ENCODE data around the gene FBXW8. TPM values are rescaled to one million over a fixed set of nuclear protein-coding genes. Genes with fewer than 3 reads are reported as not detected.

FBXW8 gene
- total and polyA plus RNA-seq, 2 donors from 2014 or later = 3.3 to 20.3 TPM

- Histone ChIP-seq H3K4me1 (ENCODE audit: control insufficient read depth in 2 of 3, insufficient read depth in 2 of 3, low read depth in 1 of 3, low read length in 3 of 3) (peaks cover 0 to 7% (median 7%) of the 10 kb centered on the region in 3 donors), H3K9me3 (ENCODE audit: control insufficient read depth in 2 of 3, insufficient read depth in 1 of 3, low read length in 3 of 3) (no peaks in the 10 kb centered on the region), H3K4me3 (ENCODE audit: low read length in 3 of 3) (no peak overlapping the region), H3K36me3 (ENCODE audit: control insufficient read depth in 2 of 3, insufficient read depth in 3 of 3, low read length in 3 of 3) (no peaks in the 10 kb centered on the region), H3K27ac (ENCODE audit: low read depth in 2 of 2, low read length in 2 of 2) (no peak overlapping the region), H3K27me3 (ENCODE audit: control insufficient read depth, insufficient read depth, low read length) (no peaks in the 10 kb centered on the region), H3K9ac (ENCODE audit: low read length in 3 of 3) (no peak overlapping the region)
- FAIRE-seq = no peak
- DNase-seq = no peak
- TF ChIP-seq, protein P1, sequence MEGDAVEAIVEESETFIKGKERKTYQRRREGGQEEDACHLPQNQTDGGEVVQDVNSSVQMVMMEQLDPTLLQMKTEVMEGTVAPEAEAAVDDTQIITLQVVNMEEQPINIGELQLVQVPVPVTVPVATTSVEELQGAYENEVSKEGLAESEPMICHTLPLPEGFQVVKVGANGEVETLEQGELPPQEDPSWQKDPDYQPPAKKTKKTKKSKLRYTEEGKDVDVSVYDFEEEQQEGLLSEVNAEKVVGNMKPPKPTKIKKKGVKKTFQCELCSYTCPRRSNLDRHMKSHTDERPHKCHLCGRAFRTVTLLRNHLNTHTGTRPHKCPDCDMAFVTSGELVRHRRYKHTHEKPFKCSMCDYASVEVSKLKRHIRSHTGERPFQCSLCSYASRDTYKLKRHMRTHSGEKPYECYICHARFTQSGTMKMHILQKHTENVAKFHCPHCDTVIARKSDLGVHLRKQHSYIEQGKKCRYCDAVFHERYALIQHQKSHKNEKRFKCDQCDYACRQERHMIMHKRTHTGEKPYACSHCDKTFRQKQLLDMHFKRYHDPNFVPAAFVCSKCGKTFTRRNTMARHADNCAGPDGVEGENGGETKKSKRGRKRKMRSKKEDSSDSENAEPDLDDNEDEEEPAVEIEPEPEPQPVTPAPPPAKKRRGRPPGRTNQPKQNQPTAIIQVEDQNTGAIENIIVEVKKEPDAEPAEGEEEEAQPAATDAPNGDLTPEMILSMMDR (IDR thresholded peaks at IDR 0.05; ENCODE audit: borderline replicate concordance, extremely low read depth, insufficient read depth) = no peak
- intact Hi-C loops (cut with DNase I) = no loop called here
Measured at GRCh38 chr12:116919706-116920485, 9.1 kb downstream of the FBXW8 start.

DNA sequence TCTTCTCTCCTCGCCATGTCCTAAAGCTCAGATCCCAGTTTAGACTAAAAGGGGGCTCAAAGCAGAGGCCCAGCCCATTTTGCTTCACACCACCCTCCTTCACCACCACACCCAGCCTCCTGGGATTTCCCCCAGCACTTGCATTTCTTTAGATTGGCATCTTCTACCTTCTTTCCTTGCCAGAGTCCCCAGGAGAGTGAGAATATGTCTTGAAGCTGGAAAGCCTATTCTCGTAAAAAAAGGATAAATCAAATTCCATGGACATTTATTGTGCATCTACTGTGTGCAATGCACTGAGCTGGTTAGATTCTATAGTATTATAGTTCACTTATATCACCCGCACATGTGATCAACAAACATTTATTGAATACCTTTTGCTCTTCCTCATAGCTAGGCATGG, 10.2 kb downstream of the FBXW8 start:
- Histone ChIP-seq H3K9me3 (ENCODE audit: control insufficient read depth in 2 of 3, insufficient read depth in 1 of 3, low read length in 3 of 3) (no peaks in the 10 kb centered on the region), H3K27ac (ENCODE audit: low read depth in 2 of 2, low read length in 2 of 2) (no peak overlapping the region), H3K27me3 (ENCODE audit: control insufficient read depth, insufficient read depth, low read length) (no peaks in the 10 kb centered on the region), H3K4me1 (ENCODE audit: control insufficient read depth in 2 of 3, insufficient read depth in 2 of 3, low read depth in 1 of 3, low read length in 3 of 3) (peaks cover 0 to 10% (median 7%) of the 10 kb centered on the region in 3 donors), H3K36me3 (ENCODE audit: control insufficient read depth in 2 of 3, insufficient read depth in 3 of 3, low read length in 3 of 3) (no peaks in the 10 kb centered on the region), H3K9ac (ENCODE audit: low read length in 3 of 3) (no peak overlapping the region), H3K4me3 (ENCODE audit: low read length in 3 of 3) (no peak overlapping the region)
- DNase-seq (no peak), FAIRE-seq (no peak)
- TF ChIP-seq, protein P1 (IDR thresholded peaks at IDR 0.05; ENCODE audit: borderline replicate concordance, extremely low read depth, insufficient read depth) = no peak
- intact Hi-C loops (cut with DNase I) = no loop called here

DNA sequence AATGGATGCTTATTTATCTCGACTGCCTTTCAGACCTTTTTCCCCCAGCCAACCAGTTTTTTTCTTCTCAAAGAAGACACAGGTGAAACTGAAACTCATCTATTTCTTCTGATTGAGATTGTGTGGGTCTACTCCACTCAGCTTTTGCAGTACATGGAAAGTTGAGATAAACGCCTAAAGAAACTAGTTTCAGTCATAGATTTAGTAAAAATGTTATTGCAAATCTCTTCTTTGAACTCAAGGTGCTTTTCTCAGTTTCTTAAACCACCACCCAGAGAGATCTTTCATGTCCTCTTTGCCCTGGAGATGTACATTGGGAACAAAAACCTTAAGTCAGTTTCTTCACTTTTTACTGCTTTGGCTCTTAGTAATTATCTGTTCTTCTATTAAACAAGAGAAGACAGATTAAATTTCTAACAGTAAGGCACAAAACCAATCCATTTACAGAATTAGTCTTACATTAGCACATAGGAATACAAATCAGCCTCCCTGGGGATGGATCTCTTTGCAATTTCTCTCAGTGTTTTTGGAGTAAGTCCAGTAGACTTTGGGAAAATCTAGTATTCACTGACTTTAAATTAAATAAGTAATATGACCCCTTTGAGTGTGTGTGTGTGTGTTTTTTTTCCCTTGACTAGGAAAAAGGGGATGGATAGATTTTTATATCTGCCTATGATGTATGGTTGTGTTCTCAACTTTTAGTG, 11.6 kb downstream of the FBXW8 start:
- H3K27ac ChIP-seq (ENCODE audit: low read depth in 2 of 2, low read length in 2 of 2) = no peak overlapping the region
- no peak overlapping the region for H3K9ac ChIP-seq (ENCODE audit: low read length in 3 of 3)
- intact Hi-C loops (cut with DNase I) = no loop called here
- TF ChIP-seq, protein P1 (IDR thresholded peaks at IDR 0.05; ENCODE audit: borderline replicate concordance, extremely low read depth, insufficient read depth) = no peak
- no peaks in the 10 kb centered on the region for H3K9me3 ChIP-seq (ENCODE audit: control insufficient read depth in 2 of 3, insufficient read depth in 1 of 3, low read length in 3 of 3)
- DNase-seq (no peak), FAIRE-seq (no peak)
- no peak overlapping the region for H3K4me3 ChIP-seq (ENCODE audit: low read length in 3 of 3)
- peaks cover 0 to 10% (median 7%) of the 10 kb centered on the region in 3 donors for H3K4me1 ChIP-seq (ENCODE audit: control insufficient read depth in 2 of 3, insufficient read depth in 2 of 3, low read depth in 1 of 3, low read length in 3 of 3)
- H3K36me3 ChIP-seq (ENCODE audit: control insufficient read depth in 2 of 3, insufficient read depth in 3 of 3, low read length in 3 of 3) = no peaks in the 10 kb centered on the region
- H3K27me3 ChIP-seq (ENCODE audit: control insufficient read depth, insufficient read depth, low read length) = no peaks in the 10 kb centered on the region

Data from kidney (tissue), 14 donors.